HL-60/S4 (cell line): ENCODE results near the gene PPP1R3G.

Source experiments
- in situ Hi-C: fragments of 300-500 bp; cut with MboI; formaldehyde crosslinking; loops from 2 replicates; pipeline ENCODE4 v1.14.3; 2022; ENCODE audit warnings: low sequenced_read_pairs

The PPP1R3G gene

DNA sequence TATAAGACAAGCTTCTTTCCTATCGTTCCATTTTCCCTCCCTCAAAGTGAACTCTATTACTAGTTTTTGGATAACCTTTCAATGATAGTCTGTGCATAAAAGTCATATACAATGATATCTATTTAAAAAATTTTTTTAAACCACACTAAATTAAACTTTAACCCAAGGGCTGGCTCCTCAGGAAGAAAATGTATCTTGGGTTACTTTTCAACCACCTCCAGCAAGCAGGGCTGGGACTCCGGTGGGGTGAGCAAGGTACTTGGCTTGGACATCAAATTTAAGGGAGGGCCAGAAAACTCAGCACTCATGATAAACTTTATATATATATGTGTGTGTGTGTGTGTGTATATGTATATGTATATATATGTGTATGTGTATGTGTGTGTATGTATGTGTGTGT lies 13.9 kb upstream of the PPP1R3G start:
- in situ Hi-C loops, result no loop called here

- in situ Hi-C loops, result no loop called here
Observed at GRCh38 chr6:5072440-5072839, 12.7 kb upstream of the PPP1R3G start.

- in situ Hi-C loops, result no loop called here
Observed at GRCh38 chr6:5073992-5074391, 11.1 kb upstream of the PPP1R3G start.

- in situ Hi-C loops, result no loop called here
Observed at GRCh38 chr6:5076931-5077330, 8.2 kb upstream of the PPP1R3G start.

DNA sequence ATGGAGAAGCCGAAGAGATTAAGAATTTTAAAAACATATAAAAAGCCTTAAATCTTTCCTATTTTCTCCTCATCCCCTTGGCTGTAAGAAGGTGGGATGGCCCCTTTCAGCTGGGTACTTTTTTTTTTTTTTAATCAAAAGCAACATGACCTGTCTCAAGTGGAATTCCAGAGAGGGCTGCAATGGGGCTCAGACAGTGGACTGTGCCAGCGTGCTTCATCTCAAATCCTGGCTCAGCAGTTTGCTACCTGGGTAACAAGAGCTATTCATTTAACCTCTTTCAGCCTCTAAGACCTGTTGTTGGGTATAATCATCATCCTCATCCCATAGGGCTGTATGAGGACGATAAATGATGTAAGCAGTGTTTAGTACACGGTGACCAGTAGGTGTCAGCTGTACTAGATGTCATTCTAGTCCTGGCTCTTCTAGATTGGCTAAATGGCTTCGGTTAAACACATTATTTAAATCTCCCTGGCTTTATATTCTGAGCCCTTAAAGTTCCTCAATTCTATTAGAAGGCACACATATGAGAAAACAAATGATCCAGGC lies 6.9 kb upstream of the PPP1R3G start:
- in situ Hi-C loops, result no loop called here

GRCh38 chr6:5079692-5080091 lies 5.4 kb upstream of the PPP1R3G start:
- in situ Hi-C loops, result no loop called here

DNA sequence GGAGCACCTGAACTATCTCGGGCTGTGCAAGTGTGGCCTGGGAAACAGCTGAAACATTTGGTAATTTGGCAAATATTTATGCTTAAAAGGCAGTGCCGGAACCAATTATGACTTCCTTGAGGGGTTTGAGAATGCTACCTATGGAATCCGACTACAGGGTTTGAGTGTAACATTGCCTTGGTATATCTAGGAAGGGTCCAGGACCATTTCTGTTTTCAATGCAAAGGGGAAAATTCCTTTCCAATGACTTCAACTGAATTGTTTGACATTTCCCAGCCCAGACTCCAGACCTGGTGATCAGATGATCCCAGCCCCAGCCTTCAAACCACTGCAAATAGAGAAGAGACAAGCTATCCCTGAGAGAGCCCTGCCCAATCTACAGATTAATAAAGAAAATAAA lies 4.6 kb upstream of the PPP1R3G start:
- in situ Hi-C loops, result no loop called here

GRCh38 chr6:5081182-5081581 lies 4.0 kb upstream of the PPP1R3G start:
- in situ Hi-C loops, result no loop called here

DNA sequence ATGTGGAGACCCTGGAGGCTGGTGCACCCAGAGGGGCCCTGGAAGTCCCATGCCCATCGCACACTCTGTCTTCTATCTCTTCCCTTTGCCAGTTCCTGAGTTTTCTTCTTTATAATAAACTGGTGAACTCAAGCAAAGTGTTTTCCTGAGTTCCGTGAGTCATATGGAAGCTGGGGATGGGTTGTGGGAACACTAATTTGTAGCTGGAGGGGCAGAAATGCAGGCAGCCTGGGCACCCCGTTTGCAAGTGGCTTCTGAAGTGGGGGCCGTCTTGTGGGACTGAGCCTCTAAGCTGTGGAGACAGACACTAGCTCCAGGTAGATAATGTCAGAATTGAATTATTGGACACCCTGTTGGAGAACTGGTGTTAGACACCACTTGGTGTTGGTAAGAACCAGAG lies 3.2 kb upstream of the PPP1R3G start:
- in situ Hi-C loops, result no loop called here

- in situ Hi-C loops, result no loop called here
Observed at GRCh38 chr6:5082487-5083306, 2.4 kb upstream of the PPP1R3G start.

DNA sequence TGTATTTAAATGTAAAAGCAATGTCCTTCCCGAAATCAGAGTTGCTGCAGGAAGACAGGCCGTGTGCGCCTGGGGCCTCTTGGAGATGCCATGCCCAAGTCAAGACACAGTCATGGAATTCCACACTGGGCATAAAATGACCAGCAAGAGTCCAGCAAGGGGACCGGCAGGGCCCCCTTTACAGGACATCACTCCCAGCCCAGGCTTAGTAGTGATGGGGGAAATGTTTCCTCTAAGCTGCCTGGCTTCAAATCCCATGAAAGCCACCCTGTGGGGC lies 1.9 kb upstream of the PPP1R3G start:
- in situ Hi-C loops, result no loop called here

- in situ Hi-C loops, result no loop called here
Observed at GRCh38 chr6:5083813-5084359, 1.3 kb upstream of the PPP1R3G start.

GRCh38 chr6:5084360-5084780 lies 771 bp upstream of the PPP1R3G start:
- in situ Hi-C loops, result no loop called here

DNA sequence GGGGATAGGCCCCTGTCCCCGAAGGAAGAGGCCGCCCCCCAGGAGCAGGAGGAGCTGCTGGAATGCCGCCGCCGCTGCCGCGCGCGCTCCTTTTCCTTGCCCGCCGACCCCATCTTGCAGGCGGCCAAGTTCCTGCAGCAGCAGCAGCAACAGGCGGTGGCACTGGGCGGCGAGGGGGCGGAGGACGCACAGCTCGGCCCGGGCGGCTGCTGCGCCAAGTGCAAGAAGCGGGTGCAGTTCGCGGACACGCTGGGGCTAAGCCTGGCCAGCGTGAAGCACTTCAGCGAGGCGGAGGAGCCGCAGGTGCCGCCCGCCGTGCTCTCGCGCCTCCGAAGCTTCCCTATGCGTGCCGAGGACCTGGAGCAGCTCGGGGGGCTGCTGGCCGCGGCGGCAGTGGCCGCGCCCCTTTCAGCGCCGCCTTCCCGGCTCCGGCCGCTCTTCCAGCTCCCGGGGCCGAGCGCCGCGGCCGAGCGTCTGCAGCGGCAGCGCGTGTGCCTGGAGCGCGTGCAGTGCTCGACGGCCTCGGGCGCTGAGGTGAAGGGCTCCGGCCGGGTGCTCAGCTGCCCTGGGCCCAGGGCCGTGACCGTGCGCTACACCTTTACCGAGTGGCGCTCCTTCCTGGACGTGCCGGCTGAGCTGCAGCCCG lies 630 bp downstream of the PPP1R3G start:
- in situ Hi-C loops, result no loop called here

DNA sequence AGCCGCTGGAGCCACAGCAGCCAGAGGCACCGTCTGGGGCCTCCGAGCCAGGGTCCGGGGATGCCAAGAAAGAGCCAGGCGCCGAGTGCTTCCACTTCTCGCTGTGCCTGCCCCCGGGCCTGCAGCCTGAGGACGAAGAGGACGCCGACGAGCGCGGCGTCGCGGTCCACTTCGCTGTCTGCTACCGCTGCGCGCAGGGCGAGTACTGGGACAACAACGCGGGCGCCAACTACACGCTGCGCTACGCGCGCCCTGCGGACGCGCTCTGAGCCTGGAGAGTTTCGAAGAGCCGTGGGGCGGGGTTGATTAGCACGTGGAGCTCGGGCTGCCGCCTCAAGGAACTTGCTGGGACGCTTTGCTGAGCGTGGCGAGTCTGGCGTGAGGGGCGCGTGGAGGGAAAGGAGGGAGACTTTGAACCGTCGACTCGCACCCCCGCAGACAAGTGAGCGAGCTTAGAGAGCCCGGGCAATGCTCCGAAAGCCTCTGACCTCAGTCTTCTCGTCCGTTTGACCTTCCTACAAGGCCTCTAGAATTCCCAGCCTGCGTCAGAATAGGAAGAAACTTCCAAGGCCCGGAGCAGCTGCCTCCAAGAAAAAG lies 1.3 kb downstream of the PPP1R3G start:
- in situ Hi-C loops, result no loop called here

DNA sequence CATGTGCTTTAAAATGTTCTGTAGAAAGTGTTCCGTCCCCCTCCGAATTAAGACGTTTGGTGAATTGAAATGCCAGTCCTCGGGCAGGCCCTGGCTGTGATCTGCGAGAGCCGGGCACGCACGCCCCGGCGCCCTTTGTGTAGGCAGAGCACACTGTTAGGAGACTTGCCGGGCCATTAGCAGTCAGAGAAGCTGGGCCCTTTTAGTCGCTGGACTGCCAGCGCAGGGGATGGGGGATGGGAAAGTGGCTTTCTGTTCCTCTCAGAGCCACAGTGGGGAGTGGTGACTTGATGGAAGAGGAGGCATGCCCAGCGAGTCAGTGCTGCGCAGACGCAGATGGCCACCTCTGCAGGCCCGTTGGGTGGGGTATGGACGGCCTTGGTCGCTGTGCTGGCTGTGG lies 2.2 kb downstream of the PPP1R3G start:
- in situ Hi-C loops, result no loop called here

DNA sequence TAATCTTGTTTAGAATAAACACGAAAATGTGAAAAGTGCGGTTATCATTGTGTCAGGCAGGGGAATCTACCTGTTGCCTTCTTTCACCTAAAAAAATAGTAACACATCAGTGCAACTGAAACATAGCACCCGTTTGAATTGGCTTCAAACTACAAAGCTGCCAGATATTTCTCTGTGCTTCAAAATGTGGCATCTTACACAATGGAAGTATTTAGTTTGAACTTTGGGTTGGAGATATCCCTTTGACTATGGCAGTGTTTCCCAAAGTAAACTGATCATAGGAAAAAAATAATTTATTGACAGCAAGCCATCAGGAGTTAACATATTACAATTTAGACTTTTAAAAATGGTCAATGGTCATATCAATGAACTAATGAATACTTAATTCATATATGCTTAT lies 3.6 kb downstream of the PPP1R3G start:
- in situ Hi-C loops, result no loop called here

DNA sequence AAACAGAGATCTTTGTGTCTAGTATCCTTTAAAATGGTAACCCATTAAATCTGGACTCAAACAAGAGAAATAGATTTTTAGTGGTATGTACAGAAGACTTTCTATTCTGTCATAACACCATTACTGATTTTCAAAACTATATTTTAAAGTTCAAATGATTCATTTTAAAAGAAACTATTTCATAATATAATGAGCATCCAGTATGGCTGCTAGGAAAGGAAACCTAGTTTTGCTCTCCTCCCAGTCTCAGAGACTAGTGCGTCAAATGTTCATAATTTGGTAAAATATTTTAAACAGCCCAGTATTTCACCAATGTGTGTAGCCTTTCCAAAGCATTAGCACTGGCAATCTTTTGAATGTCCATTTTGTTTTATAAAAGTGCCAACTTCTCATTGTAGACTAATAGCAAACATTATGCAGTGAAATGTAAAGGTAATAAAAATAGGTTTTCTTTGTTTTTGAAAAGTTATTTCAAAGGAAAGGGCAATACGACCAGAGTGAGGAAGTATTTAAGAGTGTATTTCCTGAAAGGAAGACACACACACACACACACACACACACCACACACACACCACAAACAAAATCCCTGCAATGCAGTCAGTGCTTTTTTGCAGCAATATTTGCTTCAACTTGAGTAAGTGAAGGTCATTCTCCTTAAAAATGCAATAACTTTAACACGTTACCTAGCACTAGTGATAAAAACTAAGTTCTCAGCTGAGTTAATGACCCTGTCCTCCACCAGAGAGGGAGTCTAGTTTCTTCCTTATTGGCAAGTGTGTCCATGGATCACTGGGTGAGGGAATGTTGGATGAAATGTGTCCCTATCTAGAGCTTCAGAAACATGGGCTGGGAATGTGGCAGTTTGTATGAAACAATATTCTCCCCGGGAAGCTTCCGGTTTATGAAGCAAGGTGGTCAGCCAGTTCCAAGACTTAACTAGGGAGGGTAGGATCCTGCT lies 4.6 kb downstream of the PPP1R3G start:
- in situ Hi-C loops, result no loop called here

DNA sequence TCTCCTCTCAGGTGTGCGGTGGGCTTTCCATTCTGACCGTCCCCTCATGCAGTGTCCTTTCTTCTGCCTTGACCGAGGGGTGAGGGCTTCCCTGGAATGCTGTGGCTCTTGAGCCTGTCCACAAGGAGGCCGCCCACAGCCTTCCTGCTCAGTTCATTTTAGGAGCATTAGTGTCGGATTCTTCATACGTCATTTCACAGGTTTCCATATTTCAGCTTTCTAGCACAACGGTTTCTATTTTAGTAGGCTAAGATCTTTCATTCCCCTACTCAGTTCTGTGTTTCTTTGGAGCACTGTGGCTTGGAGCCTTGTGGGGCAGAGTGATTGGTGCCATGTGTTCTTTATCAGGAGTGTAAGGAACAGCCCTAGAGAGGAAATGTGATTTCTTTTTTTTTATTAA lies 5.5 kb downstream of the PPP1R3G start:
- in situ Hi-C loops, result no loop called here

GRCh38 chr6:5091210-5092069 lies 6.3 kb downstream of the PPP1R3G start:
- in situ Hi-C loops, result no loop called here
